Measurements from ENCODE around the gene DCP1A.
"Not testable (repeated sequence)": the region's sequence is repeated elsewhere in the genome, so short reads cannot be mapped to it uniquely, and the experiment has no call there.

Gene DCP1A

GRCh38 chr3:53376679-53377078 lies 29.3 kb upstream of the DCP1A start:
- TF ChIP-seq, protein P1, sequence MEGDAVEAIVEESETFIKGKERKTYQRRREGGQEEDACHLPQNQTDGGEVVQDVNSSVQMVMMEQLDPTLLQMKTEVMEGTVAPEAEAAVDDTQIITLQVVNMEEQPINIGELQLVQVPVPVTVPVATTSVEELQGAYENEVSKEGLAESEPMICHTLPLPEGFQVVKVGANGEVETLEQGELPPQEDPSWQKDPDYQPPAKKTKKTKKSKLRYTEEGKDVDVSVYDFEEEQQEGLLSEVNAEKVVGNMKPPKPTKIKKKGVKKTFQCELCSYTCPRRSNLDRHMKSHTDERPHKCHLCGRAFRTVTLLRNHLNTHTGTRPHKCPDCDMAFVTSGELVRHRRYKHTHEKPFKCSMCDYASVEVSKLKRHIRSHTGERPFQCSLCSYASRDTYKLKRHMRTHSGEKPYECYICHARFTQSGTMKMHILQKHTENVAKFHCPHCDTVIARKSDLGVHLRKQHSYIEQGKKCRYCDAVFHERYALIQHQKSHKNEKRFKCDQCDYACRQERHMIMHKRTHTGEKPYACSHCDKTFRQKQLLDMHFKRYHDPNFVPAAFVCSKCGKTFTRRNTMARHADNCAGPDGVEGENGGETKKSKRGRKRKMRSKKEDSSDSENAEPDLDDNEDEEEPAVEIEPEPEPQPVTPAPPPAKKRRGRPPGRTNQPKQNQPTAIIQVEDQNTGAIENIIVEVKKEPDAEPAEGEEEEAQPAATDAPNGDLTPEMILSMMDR (IDR thresholded peaks at IDR 0.05; ENCODE audit: low read depth, low read length), result no peak
- H3K4me3 ChIP-seq (ENCODE audit: low read depth, low read length), result no peak overlapping the region

DNA sequence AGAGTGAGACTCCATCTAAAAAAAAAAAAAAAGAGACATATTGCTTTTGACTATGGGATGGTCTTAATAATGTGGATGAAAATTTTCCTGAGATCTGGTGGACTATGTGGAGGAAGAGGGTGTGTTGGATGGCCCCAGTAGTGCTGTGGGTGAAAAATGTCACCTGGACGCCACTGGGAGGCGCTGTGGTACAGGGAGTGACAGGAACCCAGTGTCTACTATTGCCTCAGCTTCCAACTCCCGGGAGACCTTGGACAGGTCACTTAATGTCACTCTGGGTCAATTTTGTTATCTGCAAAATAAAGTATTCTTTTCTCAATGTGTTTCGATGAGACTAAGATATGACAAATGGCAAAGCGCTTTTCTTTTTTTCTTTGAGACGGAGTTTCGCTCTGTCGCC lies 27.7 kb upstream of the DCP1A start:
- H3K4me3 ChIP-seq (ENCODE audit: low read depth, low read length), result no peak overlapping the region

GRCh38 chr3:53370719-53371118 lies 23.4 kb upstream of the DCP1A start:
- H3K4me3 ChIP-seq (ENCODE audit: low read depth, low read length), result not testable (repeated sequence)

More for the DNA sequence above, 27.7 kb upstream of the DCP1A start:
- TF ChIP-seq, protein P1 (IDR thresholded peaks at IDR 0.05; ENCODE audit: low read depth, low read length), result peak; percentile 66

- H3K4me3 ChIP-seq (ENCODE audit: low read depth, low read length), result no peak overlapping the region
- TF ChIP-seq, protein P1 (IDR thresholded peaks at IDR 0.05; ENCODE audit: low read depth, low read length), result no peak
Observed at GRCh38 chr3:53361852-53362251, 14.5 kb upstream of the DCP1A start.

DNA sequence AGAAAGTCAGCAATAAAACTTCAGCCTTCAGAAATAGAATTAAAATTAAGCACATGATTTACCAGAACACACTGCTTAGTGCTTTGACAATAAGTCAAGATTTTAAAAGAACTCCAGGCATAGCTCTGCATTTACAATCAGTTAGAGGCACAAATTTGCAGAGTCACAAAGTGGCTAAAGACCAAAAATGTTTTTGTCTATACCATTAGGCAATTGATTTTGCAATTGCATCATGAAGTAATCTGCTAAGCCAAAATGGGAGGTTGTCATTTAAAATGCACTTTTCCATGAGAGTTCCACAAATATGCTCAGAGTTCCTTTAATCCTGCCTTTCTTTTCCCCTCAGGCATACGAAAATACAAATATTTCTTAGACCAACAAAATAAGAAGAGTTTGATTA lies 10.1 kb upstream of the DCP1A start:
- TF ChIP-seq, protein P1 (IDR thresholded peaks at IDR 0.05; ENCODE audit: low read depth, low read length), result no peak
- H3K4me3 ChIP-seq (ENCODE audit: low read depth, low read length), result no peak overlapping the region

- H3K4me3 ChIP-seq (ENCODE audit: low read depth, low read length), result no peak overlapping the region
- TF ChIP-seq, protein P1 (IDR thresholded peaks at IDR 0.05; ENCODE audit: low read depth, low read length), result no peak
Observed at GRCh38 chr3:53354945-53355498, 7.7 kb upstream of the DCP1A start.

GRCh38 chr3:53353202-53353601 lies 5.9 kb upstream of the DCP1A start:
- H3K4me3 ChIP-seq (ENCODE audit: low read depth, low read length), result no peak overlapping the region
- TF ChIP-seq, protein P1 (IDR thresholded peaks at IDR 0.05; ENCODE audit: low read depth, low read length), result no peak

DNA sequence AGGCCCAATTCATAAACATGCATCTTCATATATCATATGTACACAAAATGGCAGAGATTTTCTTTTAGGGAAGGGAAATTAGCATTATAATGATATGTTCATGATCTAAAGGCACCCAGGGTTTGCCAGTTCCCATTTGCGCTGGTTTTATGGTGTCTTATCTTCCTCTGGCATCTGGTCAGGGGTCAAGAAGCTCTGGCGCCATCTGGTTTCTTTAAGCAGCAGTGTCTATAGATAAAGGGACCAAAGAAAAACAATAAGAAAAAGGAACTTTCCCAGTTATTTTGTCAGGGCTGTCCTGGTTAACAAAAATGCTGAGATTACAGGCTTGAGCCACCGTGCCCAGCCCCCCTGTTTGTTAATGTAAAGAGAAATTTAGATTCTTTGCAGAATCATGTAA lies 3.3 kb upstream of the DCP1A start:
- TF ChIP-seq, protein P1 (IDR thresholded peaks at IDR 0.05; ENCODE audit: low read depth, low read length), result no peak
- H3K4me3 ChIP-seq (ENCODE audit: low read depth, low read length), result no peak overlapping the region

GRCh38 chr3:53348118-53348517 lies 775 bp upstream of the DCP1A start:
- peak overlapping the region; percentile 91 for H3K4me3 ChIP-seq (ENCODE audit: low read depth, low read length)

All from WI38 (cell line).